T-helper 1 cell treated with Interleukin-12 subunit alpha and Interleukin-12 subunit beta and Interleukin-4 antibody, amounts not matched to agents 30 μg/mL and 1 μg/mL, for 36 hours (primary cell): ENCODE data around the gene OR6M1.

Experiments used
- H3K27ac Mint-ChIP-seq: one replicate; pipeline ENCODE4 v1.8.0; 2021; ENCODE audit warnings: mild to moderate bottlenecking, mixed read lengths
- H3K27me3 Mint-ChIP-seq: one replicate; pipeline ENCODE4 v1.8.0; 2021; ENCODE audit warnings: low read depth, mixed read lengths
- H3K36me3 Mint-ChIP-seq: one replicate; pipeline ENCODE4 v1.8.0; 2021; ENCODE audit warnings: low read depth, mixed read lengths
- H3K4me1 Mint-ChIP-seq: one replicate; pipeline ENCODE4 v1.8.0; 2021; ENCODE audit warnings: low read depth, mixed read lengths
- H3K4me3 Mint-ChIP-seq: one replicate; pipeline ENCODE4 v1.8.0; 2021; ENCODE audit warnings: mild to moderate bottlenecking, moderate library complexity, mixed read lengths
- H3K9me3 Mint-ChIP-seq: one replicate; pipeline ENCODE4 v1.8.0; 2021; ENCODE audit warnings: mixed read lengths

The OR6M1 gene, protein sequence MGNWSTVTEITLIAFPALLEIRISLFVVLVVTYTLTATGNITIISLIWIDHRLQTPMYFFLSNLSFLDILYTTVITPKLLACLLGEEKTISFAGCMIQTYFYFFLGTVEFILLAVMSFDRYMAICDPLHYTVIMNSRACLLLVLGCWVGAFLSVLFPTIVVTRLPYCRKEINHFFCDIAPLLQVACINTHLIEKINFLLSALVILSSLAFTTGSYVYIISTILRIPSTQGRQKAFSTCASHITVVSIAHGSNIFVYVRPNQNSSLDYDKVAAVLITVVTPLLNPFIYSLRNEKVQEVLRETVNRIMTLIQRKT

DNA sequence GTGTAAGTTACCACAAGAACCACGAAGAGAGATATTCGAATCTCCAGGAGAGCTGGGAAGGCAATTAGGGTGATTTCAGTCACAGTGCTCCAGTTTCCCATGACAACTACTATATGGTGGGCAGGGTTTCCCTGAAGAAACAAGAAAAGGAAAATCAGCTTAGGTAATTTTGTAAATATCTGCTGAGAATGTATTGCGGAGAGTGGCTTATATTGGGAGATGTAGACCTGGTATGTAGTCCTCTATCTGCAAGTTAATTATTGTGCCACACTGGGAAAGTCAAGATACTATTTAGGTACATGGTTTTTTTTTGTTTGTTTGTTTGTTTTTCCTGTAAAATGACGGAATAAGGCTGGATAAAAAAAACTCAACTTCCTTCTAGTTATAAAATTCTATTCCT, at the start of gene OR6M1:
Gene OR6M1, minus strand, starts transcription at position 101 of the 400 bp plus-strand sequence. Its CDS starts 0 bp downstream, at position 101.
- H3K9me3 Mint-ChIP-seq = no peaks in the 10 kb centered on the region
- no peak within 1 kb of the TSS for H3K4me3 Mint-ChIP-seq
- H3K36me3 Mint-ChIP-seq = no peaks in the 10 kb centered on the region
- peaks cover 12% of the 10 kb centered on the region for H3K27me3 Mint-ChIP-seq
- no peak within 1 kb of the TSS for H3K27ac Mint-ChIP-seq
- H3K4me1 Mint-ChIP-seq = no peaks in the 10 kb centered on the region

- no peaks in the 10 kb centered on the region for H3K36me3 Mint-ChIP-seq
Observed at GRCh38 chr11:123853038-123853437, 46.9 kb upstream of the OR6M1 start.

GRCh38 chr11:123852321-123852720, 46.2 kb upstream of the OR6M1 start:
- Mint-ChIP-seq H3K27ac (no peak overlapping the region), H3K4me3 (no peak overlapping the region), H3K9me3 (no peaks in the 10 kb centered on the region), H3K4me1 (no peaks in the 10 kb centered on the region), H3K36me3 (no peaks in the 10 kb centered on the region), H3K27me3 (peaks cover 8% of the 10 kb centered on the region)

More at GRCh38 chr11:123853038-123853437, 46.9 kb upstream of the OR6M1 start:
- Mint-ChIP-seq H3K4me1 (no peaks in the 10 kb centered on the region), H3K4me3 (no peak overlapping the region), H3K27me3 (peaks cover 8% of the 10 kb centered on the region), H3K9me3 (no peaks in the 10 kb centered on the region), H3K27ac (no peak overlapping the region)

- Mint-ChIP-seq H3K27ac (no peak overlapping the region), H3K4me1 (no peaks in the 10 kb centered on the region), H3K4me3 (no peak overlapping the region), H3K27me3 (peaks cover 8% of the 10 kb centered on the region), H3K9me3 (no peaks in the 10 kb centered on the region), H3K36me3 (no peaks in the 10 kb centered on the region)
Observed at GRCh38 chr11:123851110-123851509, 45.0 kb upstream of the OR6M1 start.

- Mint-ChIP-seq H3K9me3 (no peaks in the 10 kb centered on the region), H3K4me1 (peaks cover 2% of the 10 kb centered on the region), H3K4me3 (no peak overlapping the region), H3K27ac (no peak overlapping the region), H3K36me3 (no peaks in the 10 kb centered on the region), H3K27me3 (peaks cover 11% of the 10 kb centered on the region)
Observed at GRCh38 chr11:123841174-123841573, 35.0 kb upstream of the OR6M1 start.

GRCh38 chr11:123839131-123839530, 33.0 kb upstream of the OR6M1 start:
- peaks cover 2% of the 10 kb centered on the region for H3K4me1 Mint-ChIP-seq
- H3K9me3 Mint-ChIP-seq = no peaks in the 10 kb centered on the region
- no peaks in the 10 kb centered on the region for H3K36me3 Mint-ChIP-seq
- no peak overlapping the region for H3K4me3 Mint-ChIP-seq
- H3K27ac Mint-ChIP-seq = no peak overlapping the region
- H3K27me3 Mint-ChIP-seq = peaks cover 9% of the 10 kb centered on the region

DNA sequence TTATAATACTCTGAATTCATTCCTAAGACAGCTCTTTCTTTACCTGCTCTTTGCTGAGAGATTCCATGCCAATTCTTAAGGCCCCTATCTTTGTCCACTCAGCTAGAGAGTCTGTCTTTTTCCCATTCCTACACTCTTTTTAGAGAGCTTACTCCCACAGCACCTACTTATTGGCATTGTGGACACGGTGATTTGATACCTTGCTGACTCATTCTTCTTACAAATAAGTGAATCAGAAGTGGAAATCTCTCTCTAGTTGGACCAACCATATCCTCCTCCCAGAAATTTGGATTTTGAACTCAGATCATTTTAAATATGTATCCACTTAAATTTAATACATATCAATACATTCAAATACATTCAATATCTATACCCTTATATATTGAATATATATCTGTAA, 32.5 kb upstream of the OR6M1 start:
- no peak overlapping the region for H3K27ac Mint-ChIP-seq
- no peaks in the 10 kb centered on the region for H3K9me3 Mint-ChIP-seq
- peaks cover 5% of the 10 kb centered on the region for H3K27me3 Mint-ChIP-seq
- H3K4me3 Mint-ChIP-seq = no peak overlapping the region
- peaks cover 2% of the 10 kb centered on the region for H3K4me1 Mint-ChIP-seq
- no peaks in the 10 kb centered on the region for H3K36me3 Mint-ChIP-seq

DNA sequence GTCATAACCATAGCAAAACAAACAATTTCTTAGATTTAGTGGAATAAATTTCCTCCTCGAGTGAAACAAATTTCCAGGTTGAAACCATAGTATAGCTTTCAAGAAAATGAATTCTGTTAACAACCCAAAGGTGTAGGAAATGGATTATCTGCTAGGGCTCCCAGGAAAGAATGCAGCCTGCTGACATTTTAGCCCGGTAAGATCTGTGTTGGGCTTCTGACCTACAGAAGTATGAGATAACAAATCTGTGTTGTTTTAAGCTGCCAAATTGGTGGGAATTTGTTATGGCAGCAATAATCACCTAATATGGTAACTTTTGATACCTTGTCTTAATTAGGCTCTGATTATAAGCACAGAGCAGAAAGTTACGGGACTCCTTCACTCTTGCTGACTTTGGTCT, 32.0 kb upstream of the OR6M1 start:
- Mint-ChIP-seq H3K27me3 (peaks cover 5% of the 10 kb centered on the region), H3K36me3 (no peaks in the 10 kb centered on the region)

DNA sequence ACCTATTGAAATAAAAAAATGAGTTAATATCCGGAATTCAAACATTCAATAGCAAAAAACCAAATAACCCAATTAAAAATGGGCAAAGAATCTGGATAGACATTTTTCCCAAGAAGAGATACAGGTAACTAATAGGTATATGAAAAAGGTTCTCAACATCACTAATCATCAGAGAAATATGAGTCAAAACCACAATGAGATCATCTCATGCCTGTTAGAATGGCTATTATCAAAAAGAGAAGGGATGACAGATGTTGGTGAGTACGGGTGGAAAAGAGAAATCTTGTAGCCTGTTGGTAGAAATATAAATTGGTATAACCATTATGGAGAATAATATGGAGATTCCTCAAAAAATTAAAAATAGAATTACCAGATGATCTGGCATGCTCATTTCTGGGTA, 26.9 kb upstream of the OR6M1 start:
- Mint-ChIP-seq H3K36me3 (no peaks in the 10 kb centered on the region), H3K27ac (no peak overlapping the region), H3K27me3 (no peaks in the 10 kb centered on the region), H3K4me1 (no peaks in the 10 kb centered on the region), H3K9me3 (no peaks in the 10 kb centered on the region), H3K4me3 (no peak overlapping the region)

More for the DNA sequence above, 32.0 kb upstream of the OR6M1 start:
- no peak overlapping the region for H3K4me3 Mint-ChIP-seq
- H3K27ac Mint-ChIP-seq = no peak overlapping the region
- no peaks in the 10 kb centered on the region for H3K9me3 Mint-ChIP-seq
- peaks cover 2% of the 10 kb centered on the region for H3K4me1 Mint-ChIP-seq

GRCh38 chr11:123829745-123830144, 23.6 kb upstream of the OR6M1 start:
- H3K4me1 Mint-ChIP-seq = no peaks in the 10 kb centered on the region

GRCh38 chr11:123822599-123822998, 16.4 kb upstream of the OR6M1 start:
- H3K27me3 Mint-ChIP-seq = no peaks in the 10 kb centered on the region
- H3K27ac Mint-ChIP-seq = no peak overlapping the region
- H3K9me3 Mint-ChIP-seq = no peaks in the 10 kb centered on the region
- H3K36me3 Mint-ChIP-seq = no peaks in the 10 kb centered on the region
- H3K4me3 Mint-ChIP-seq = no peak overlapping the region
- peaks cover 3% of the 10 kb centered on the region for H3K4me1 Mint-ChIP-seq

More at GRCh38 chr11:123829745-123830144, 23.6 kb upstream of the OR6M1 start:
- Mint-ChIP-seq H3K27me3 (no peaks in the 10 kb centered on the region), H3K9me3 (no peaks in the 10 kb centered on the region), H3K4me3 (no peak overlapping the region), H3K36me3 (no peaks in the 10 kb centered on the region), H3K27ac (no peak overlapping the region)

DNA sequence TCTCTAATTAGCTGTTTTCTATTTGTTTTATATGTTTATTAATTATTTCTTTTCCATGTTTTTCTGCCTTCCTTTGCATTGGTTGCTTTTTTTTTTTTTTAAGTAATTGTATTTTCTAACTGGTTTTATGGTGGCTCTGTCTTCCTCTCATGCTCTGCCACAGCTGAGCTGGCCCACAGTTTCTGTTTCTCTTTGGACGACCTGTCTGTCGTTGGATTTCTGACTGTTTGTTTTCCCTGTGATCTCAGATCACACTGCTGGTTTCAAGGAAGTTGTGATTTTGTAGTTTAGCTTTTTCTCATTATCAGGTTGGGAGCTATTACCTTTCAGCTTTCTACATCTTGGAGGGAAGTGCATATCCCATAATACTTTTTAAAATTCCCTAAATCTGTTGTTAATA, 15.9 kb upstream of the OR6M1 start:
- no peaks in the 10 kb centered on the region for H3K27me3 Mint-ChIP-seq
- no peak overlapping the region for H3K27ac Mint-ChIP-seq
- no peaks in the 10 kb centered on the region for H3K9me3 Mint-ChIP-seq
- peaks cover 3% of the 10 kb centered on the region for H3K4me1 Mint-ChIP-seq
- H3K36me3 Mint-ChIP-seq = no peaks in the 10 kb centered on the region
- no peak overlapping the region for H3K4me3 Mint-ChIP-seq

DNA sequence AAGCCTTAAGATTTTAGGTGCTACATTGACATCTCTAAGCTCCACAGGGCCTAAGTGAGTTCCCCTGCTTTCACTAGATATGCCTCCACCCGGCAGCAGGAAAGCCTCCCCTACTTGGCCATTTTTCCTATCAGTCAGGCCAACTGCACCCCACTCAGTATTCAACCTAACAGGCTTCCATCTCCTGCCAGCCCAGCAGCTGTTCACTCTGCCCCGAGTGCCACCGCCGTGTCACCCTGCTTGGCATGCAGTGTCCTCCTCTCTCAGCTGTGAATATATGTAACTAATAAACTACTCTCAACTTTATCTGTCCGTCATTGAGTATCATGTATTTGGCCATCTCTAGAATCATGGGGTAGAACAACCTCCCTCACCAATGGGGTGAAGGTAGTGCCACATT, 9.0 kb upstream of the OR6M1 start:
- H3K9me3 Mint-ChIP-seq = no peaks in the 10 kb centered on the region
- no peak overlapping the region for H3K4me3 Mint-ChIP-seq
- no peaks in the 10 kb centered on the region for H3K36me3 Mint-ChIP-seq
- no peak overlapping the region for H3K27ac Mint-ChIP-seq
- H3K27me3 Mint-ChIP-seq = peaks cover 6% of the 10 kb centered on the region
- no peaks in the 10 kb centered on the region for H3K4me1 Mint-ChIP-seq

- no peaks in the 10 kb centered on the region for H3K4me1 Mint-ChIP-seq
- H3K27ac Mint-ChIP-seq = no peak overlapping the region
- H3K27me3 Mint-ChIP-seq = peaks cover 2% of the 10 kb centered on the region
- no peaks in the 10 kb centered on the region for H3K9me3 Mint-ChIP-seq
- no peak overlapping the region for H3K4me3 Mint-ChIP-seq
- H3K36me3 Mint-ChIP-seq = no peaks in the 10 kb centered on the region
Observed at GRCh38 chr11:123801765-123802164, 4.4 kb downstream of the OR6M1 start.

DNA sequence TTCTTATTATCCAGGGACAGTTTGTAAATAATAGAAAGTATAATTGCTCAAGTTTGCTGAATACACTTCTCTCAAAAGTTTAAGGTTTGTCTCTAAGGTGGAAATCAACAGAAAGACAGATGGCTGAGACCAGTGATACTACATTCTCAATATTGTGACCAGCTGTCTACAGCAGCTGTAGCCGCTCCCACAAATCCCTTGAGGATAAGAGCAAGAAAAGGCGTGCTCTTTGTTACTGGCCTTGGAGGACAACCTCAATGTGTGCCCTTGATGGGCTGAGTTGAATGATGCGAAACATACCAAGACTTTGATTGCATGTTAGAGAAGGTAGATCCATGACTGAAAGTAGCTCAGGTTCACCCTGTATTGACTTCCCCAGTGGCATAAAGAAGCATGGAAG, 6.1 kb downstream of the OR6M1 start:
- Mint-ChIP-seq H3K4me3 (no peak overlapping the region), H3K9me3 (no peaks in the 10 kb centered on the region), H3K27ac (no peak overlapping the region), H3K27me3 (peaks cover 11% of the 10 kb centered on the region), H3K36me3 (no peaks in the 10 kb centered on the region), H3K4me1 (no peaks in the 10 kb centered on the region)
